T47D (cell line): ENCODE results near the gene ANTXRL.
"Not testable (repeated sequence)": the region's sequence is repeated elsewhere in the genome, so short reads cannot be mapped to it uniquely, and the experiment has no call there.

Experiments used
- DNase-seq, 2 experiments: peaks; one replicate each; pipeline versions ENCODE4 v3.0.0 to v3.0.0-alpha.2; 2011 to 2012; ENCODE audit warnings: low read depth in 1 of 2, low spot score in 1 of 2
- in situ Hi-C: cut with HindIII; loops from 2 replicates; pipeline ENCODE4 v1.10.0; 2016; ENCODE audit warnings: low sequenced_read_pairs, low pct_unique_long_range_greater_than_20kb

Gene ANTXRL

DNA sequence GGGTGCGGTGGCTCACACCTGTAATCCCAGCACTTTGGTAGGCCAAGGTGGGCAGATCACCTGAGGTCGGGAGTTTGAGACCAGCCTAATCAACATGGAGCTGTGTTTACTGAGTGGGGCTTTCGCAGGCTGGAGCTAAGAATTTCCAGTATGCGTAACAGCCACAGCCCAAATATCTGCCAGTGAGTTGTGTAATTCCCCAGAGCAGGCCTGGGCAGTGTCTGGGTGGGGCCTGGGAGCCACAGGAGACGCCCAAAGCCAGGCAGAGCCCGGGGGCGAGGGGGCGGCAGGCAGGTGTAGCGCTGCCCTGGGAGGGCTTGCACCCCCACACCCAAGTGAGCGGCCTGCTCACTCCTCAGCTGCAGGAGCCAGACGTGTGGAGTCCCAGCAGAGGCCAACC lies 88.6 kb downstream of the ANTXRL start, which contains the start of gene ANXA8L1:
Gene ANXA8L1, plus strand, starts transcription at position 371 of the 400 bp plus-strand sequence. CDS start 76 bp downstream, outside the sequence.
- DNase-seq, in situ Hi-C loops: not testable (repeated sequence)

- in situ Hi-C loops, DNase-seq: not testable (repeated sequence)
Measured at GRCh38 chr10:46377022-46377421, 90.2 kb downstream of the ANTXRL start.

DNA sequence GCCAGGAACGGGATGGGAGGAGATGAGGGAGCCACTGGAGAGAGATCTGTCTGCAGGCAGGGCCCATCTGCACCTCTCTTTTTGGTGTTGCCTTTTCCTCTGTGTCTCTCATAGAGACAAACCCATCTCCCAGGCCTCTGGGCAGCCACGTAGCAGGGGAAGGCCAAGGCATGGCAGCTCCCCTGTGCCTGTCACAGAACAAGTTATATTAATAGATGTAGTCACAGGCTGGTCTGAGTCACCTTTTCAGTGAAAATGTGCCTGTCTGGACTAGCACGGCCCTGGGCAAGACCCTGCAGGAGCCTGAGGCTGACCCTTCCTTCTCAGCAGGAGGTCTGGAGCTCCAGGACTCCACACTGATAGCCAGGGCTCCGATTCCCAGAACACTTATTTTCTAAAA lies 90.9 kb downstream of the ANTXRL start:
- in situ Hi-C loops, DNase-seq: not testable (repeated sequence)

DNA sequence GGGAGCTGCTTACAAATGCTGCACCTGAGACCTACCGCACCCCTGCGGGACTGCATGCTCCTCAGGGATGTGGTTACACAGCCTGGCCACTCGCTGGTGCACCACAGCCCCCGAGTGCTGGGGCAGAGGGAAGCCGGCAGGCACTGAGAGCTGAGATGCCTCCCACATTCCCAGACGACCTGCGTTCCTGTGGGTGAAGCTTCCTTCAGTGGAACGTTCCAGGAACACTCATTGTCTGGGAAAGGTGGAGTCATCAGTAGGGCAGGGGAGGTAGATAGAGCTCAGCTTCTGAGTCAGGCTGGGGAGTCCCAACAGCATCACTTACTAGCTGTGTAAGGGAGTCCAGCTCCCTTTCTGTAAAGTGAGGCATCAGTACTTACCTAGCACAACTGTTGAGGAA lies 91.3 kb downstream of the ANTXRL start:
- in situ Hi-C loops, result not testable (repeated sequence)

GRCh38 chr10:46379233-46379848 lies 92.5 kb downstream of the ANTXRL start:
- in situ Hi-C loops, DNase-seq: not testable (repeated sequence)

More for the DNA sequence above, 91.3 kb downstream of the ANTXRL start:
- not testable (repeated sequence) for DNase-seq
